A549 (cell line): ENCODE measurements around the gene ASGR1. TPM values are rescaled to one million over a fixed set of nuclear protein-coding genes. Genes with fewer than 3 reads are reported as not detected.
A peak's percentile ranks its signal among the peaks of the same experiment; 100 is the strongest.

Experiments used
- ATAC-seq, 2 experiments: fragments of 200-7000 bp in 1 of 2; fragments of >200 bp in 1 of 2; cut with Nextera tagmentation in 1 of 2; cut with Tn5 transposase in 1 of 2; 3 replicates each; pipeline versions ENCODE4 v1.8.0 to v1.9.1; 2018 to 2020; ENCODE audit warnings: mild to moderate bottlenecking in 1 of 2, moderate library complexity in 1 of 2
- CTCF ChIA-PET: fragments of 300-600 bp; sonication (Branson Sonifier 250); formaldehyde crosslinking; extraction: SDS; loops from one replicate; lab custom pipeline; 2021; ENCODE audit warnings: antibody characterized with exemption, inconsistent platforms; lab: Yijun Ruan, JAX
- POLR2A ChIA-PET: fragments of 350-600 bp; formaldehyde crosslinking; extraction: SDS; loops from one replicate; lab custom pipeline; 2021; ENCODE audit warnings: antibody characterized with exemption, inconsistent platforms; lab: Yijun Ruan, JAX
- DNase-seq, 2 experiments: peaks; one replicate each; pipeline versions ENCODE4 v3.0.0 to v3.0.0-alpha.2; 2011 to 2016; ENCODE audit warnings: low read depth in 1 of 2, low spot score in 1 of 2
- FAIRE-seq: peaks from 2 replicates; lab custom pipeline; 2011; peaks lifted over from hg19 to GRCh38; lab: Jason Lieb, UNC
- H3K27ac ChIP-seq, 2 experiments: fragments of >200 bp; sonication (Bioruptor Twin); formaldehyde crosslinking; 3 replicates each; pipeline ENCODE4 v1.5.1; 2016 to 2017
- H3K4me1 ChIP-seq: fragments of >200 bp; sonication (Bioruptor Twin); formaldehyde crosslinking; 3 replicates; pipeline ENCODE4 v1.6.1; 2016
- H3K4me2 ChIP-seq: fragments of >200 bp; sonication (Bioruptor Twin); formaldehyde crosslinking; 3 replicates; pipeline ENCODE4 v1.6.1; 2016
- H3K4me3 ChIP-seq: fragments of >200 bp; sonication (Bioruptor Twin); formaldehyde crosslinking; 3 replicates; pipeline ENCODE4 v1.5.1; 2016
- H3K9me3 ChIP-seq: fragments of >200 bp; sonication (Bioruptor Twin); formaldehyde crosslinking; 3 replicates; pipeline ENCODE4 v1.6.1; 2016
- CBX2 ChIP-seq: fragments of 200-600 bp; sonication (generic); IDR thresholded peaks from 2 replicates; pipeline ENCODE4 v1.6.1; 2016; ENCODE audit warnings: low read depth, mild to moderate bottlenecking, borderline replicate concordance
- CHD4 ChIP-seq: fragments of 200-600 bp; sonication (generic); IDR thresholded peaks from 2 replicates; pipeline ENCODE4 v1.6.1; 2016; ENCODE audit warnings: antibody characterized with exemption, mild to moderate bottlenecking, borderline replicate concordance
- GATA3 ChIP-seq: IDR thresholded peaks from 2 replicates; pipeline ENCODE4 v1.6.1; 2012; ENCODE audit warnings: borderline replicate concordance
- HOXB5 ChIP-seq: fragments of 250-450 bp; sonication (Bioruptor Pico); IDR thresholded peaks from 2 replicates; pipeline ENCODE4 v1.5.0; 2020; ENCODE audit warnings: mild to moderate bottlenecking, moderate library complexity
- JUN ChIP-seq, 2 experiments: fragments of >200 bp; sonication (Bioruptor Twin); formaldehyde crosslinking; IDR thresholded peaks; 2 replicates in 1 of 2; 3 replicates in 1 of 2; pipeline ENCODE4 v1.6.1; 2016 to 2017
- MAFK ChIP-seq: fragments of 450-650 bp; IDR thresholded peaks from 2 replicates; pipeline ENCODE4 v1.6.1; 2014; ENCODE audit not compliant: partially characterized antibody
- MAZ ChIP-seq: fragments of 150-350 bp; IDR thresholded peaks from 2 replicates; pipeline ENCODE4 v1.6.1; 2014; ENCODE audit warnings: antibody characterized with exemption, low read depth, low read length, borderline replicate concordance
- NR3C1 ChIP-seq: fragments of >200 bp; sonication (Bioruptor Twin); formaldehyde crosslinking; IDR thresholded peaks from 3 replicates; pipeline ENCODE4 v1.6.1; 2017
- POLR2A ChIP-seq: IDR thresholded peaks from 2 replicates; pipeline ENCODE4 v1.6.1; 2012; ENCODE audit warnings: mild to moderate bottlenecking, low read length
- RAD21 ChIP-seq, 2 experiments: fragments of >200 bp in 1 of 2; sonication (Bioruptor Twin) in 1 of 2; formaldehyde crosslinking in 1 of 2; IDR thresholded peaks in 1 of 2; conservative IDR thresholded peaks in 1 of 2; 2 replicates in 1 of 2; 3 replicates in 1 of 2; pipeline ENCODE4 v1.6.1; 2012 to 2018; ENCODE audit warnings: inconsistent platforms in 1 of 2
- WGBS: methylation state at CpG from one replicate; pipeline ENCODE4 v1.1.6; 2017; ENCODE audit errors: missing lambda C conversion rate; 5-methylcytosine and 5-hydroxymethylcytosine counted together
- polyA plus RNA-seq, 4 experiments: library from polyadenylated mRNA; depleted of rRNA in 3 of 4; stranded (reverse); fragments of >200 nt; fragmentation: RNase III in 1 of 4; extraction: RNeasy Plus Mini Kit Qiagen cat#74134 plus additional on column Dnase treatment in 1 of 4; gene quantifications; 2 replicates in 3 of 4; 3 replicates in 1 of 4; pipeline ENCODE4 v1.2.3, GENCODE V29; 2011 to 2017
- TF ChIP-seq, protein P1 (sequence below): fragments of >200 bp; sonication (Bioruptor Twin); formaldehyde crosslinking; IDR thresholded peaks from 3 replicates; pipeline ENCODE4 v1.5.1; 2016
- TF ChIP-seq, protein P2 (sequence below): fragments of 450-650 bp; IDR thresholded peaks from 2 replicates; pipeline ENCODE4 v1.6.1; 2014; ENCODE audit warnings: antibody characterized with exemption
- TF ChIP-seq, protein P3 (sequence below): fragments of 250-450 bp; sonication (Bioruptor Pico); IDR thresholded peaks from 2 replicates; pipeline ENCODE4 v1.5.0; 2021; ENCODE audit warnings: mild to moderate bottlenecking, moderate library complexity, borderline replicate concordance

Gene ASGR1
- polyA plus RNA-seq, 2 of the 4 experiments (the other 2 are of a cell fraction) = 1.6 to 2.6 TPM

- TF ChIP-seq, protein P1, sequence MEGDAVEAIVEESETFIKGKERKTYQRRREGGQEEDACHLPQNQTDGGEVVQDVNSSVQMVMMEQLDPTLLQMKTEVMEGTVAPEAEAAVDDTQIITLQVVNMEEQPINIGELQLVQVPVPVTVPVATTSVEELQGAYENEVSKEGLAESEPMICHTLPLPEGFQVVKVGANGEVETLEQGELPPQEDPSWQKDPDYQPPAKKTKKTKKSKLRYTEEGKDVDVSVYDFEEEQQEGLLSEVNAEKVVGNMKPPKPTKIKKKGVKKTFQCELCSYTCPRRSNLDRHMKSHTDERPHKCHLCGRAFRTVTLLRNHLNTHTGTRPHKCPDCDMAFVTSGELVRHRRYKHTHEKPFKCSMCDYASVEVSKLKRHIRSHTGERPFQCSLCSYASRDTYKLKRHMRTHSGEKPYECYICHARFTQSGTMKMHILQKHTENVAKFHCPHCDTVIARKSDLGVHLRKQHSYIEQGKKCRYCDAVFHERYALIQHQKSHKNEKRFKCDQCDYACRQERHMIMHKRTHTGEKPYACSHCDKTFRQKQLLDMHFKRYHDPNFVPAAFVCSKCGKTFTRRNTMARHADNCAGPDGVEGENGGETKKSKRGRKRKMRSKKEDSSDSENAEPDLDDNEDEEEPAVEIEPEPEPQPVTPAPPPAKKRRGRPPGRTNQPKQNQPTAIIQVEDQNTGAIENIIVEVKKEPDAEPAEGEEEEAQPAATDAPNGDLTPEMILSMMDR = peak; percentile 99
These were observed 42.8 kb downstream of the ASGR1 start (continued) for GRCh38 chr17:7136266-7136877.

- TF ChIP-seq MAZ (no peak), CBX2 (no peak), CHD4 (no peak)
- DNase-seq = no peak
- 88% methylated on average over 20 of the region's 20 CpGs for WGBS
- Histone ChIP-seq H3K4me3 (no peak overlapping the region), H3K4me2 (no peak overlapping the region), H3K9me3 (no peaks in the 10 kb centered on the region), H3K27ac (no peak overlapping the region), H3K4me1 (peaks cover 4% of the 10 kb centered on the region; the same call in 2 of the 3 replicates)
- ChIA-PET CTCF (interaction anchor here (0.8 to 45.7 kb wide), 8 partner anchors 9 to 163 kb away, joined by 3 to 1477 read pairs (median 4); partner anchors contain the start of genes ASGR2, SLC16A11 and SLC16A13), POLR2A (no interaction called here)
- no peak for ATAC-seq
- no peak for FAIRE-seq
These were observed 45.3 kb downstream of the ASGR1 start for GRCh38 chr17:7133916-7134315.

DNA sequence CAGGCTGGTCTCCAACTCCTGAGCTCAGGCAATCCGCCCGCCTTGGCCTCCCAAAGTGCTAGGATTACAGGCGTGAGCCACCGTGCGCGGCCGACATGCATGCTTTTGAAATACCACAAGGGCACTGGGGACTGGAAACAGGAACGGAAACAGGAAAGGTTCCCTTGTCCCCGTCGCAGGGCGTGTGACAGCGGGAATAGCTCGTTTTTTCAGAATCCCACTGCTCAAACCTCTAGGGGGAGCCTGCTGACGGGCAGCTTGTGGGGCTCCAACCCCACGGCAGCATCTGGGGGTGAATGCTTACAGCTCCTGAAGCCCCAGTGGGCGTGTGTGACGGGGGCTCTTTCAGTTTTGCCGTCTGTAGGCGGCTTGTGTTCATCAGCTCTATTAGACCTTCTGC, 45.7 kb downstream of the ASGR1 start:
- CTCF ChIA-PET = interaction anchor here (0.7 to 45.7 kb wide), 10 partner anchors 10 to 163 kb away, joined by 3 to 1477 read pairs (median 4); partner anchors contain the start of genes ASGR2, SLC16A11 and SLC16A13
- POLR2A ChIA-PET = no interaction called here
- peaks cover 4% of the 10 kb centered on the region; the same call in 2 of the 3 replicates for H3K4me1 ChIP-seq
- DNase-seq = peak in 1 of 2 experiments; percentile 38
- TF ChIP-seq NR3C1 (no peak), RAD21 (conservative IDR thresholded peaks at IDR 0.05 in 1 of 2, IDR thresholded peaks at IDR 0.05 in 1 of 2) (0 out of 5 replicates have a peak, but pooled peaks of 1 of the 2 experiments have one; percentile 15), MAFK (no peak), GATA3 (no peak), HOXB5 (CRISPR knock-in tag) (no peak), JUN (IDR thresholded peaks at IDR 0.05) (no peak), MAZ (no peak), POLR2A (no peak)
- TF ChIP-seq, protein P2, sequence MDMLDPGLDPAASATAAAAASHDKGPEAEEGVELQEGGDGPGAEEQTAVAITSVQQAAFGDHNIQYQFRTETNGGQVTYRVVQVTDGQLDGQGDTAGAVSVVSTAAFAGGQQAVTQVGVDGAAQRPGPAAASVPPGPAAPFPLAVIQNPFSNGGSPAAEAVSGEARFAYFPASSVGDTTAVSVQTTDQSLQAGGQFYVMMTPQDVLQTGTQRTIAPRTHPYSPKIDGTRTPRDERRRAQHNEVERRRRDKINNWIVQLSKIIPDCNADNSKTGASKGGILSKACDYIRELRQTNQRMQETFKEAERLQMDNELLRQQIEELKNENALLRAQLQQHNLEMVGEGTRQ = no peak
- TF ChIP-seq, protein P1 = peak; percentile 27; the same call in 2 of the 3 replicates
- TF ChIP-seq, protein P3, sequence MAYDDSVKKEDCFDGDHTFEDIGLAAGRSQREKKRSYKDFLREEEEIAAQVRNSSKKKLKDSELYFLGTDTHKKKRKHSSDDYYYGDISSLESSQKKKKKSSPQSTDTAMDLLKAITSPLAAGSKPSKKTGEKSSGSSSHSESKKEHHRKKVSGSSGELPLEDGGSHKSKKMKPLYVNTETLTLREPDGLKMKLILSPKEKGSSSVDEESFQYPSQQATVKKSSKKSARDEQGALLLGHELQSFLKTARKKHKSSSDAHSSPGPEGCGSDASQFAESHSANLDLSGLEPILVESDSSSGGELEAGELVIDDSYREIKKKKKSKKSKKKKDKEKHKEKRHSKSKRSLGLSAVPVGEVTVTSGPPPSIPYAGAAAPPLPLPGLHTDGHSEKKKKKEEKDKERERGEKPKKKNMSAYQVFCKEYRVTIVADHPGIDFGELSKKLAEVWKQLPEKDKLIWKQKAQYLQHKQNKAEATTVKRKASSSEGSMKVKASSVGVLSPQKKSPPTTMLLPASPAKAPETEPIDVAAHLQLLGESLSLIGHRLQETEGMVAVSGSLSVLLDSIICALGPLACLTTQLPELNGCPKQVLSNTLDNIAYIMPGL (CRISPR knock-in tag) = no peak
- TF ChIP-seq, all 56 proteins: peak for 2
- H3K9me3 ChIP-seq = no peaks in the 10 kb centered on the region
- no peak overlapping the region for H3K4me2 ChIP-seq
- WGBS = 84% methylated on average over 18 of the region's 19 CpGs
- FAIRE-seq (no peak), ATAC-seq (peak in 1 of 2 experiments; percentile 55; a peak in 3 of 6 replicates)
- H3K4me3 ChIP-seq = no peak overlapping the region
- H3K27ac ChIP-seq = no peak overlapping the region
